Astrocyte of the spinal cord (primary cell): ENCODE data around the gene RPS8.
"Not testable (repeated sequence)": the region's sequence is repeated elsewhere in the genome, so short reads cannot be mapped to it uniquely, and the experiment has no call there.

Experiments
- DNase-seq: peaks from one replicate; pipeline ENCODE4 v3.0.0; 2011; ENCODE audit warnings: low read depth, low spot score
- H3K4me3 ChIP-seq: 2 replicates; pipeline ENCODE4 v1.5.1; 2011; ENCODE audit warnings: low read depth, mild to moderate bottlenecking, low read length, moderate library complexity
- CTCF ChIP-seq: IDR thresholded peaks from 2 replicates; pipeline ENCODE4 v1.5.1; 2012; ENCODE audit warnings: low read depth, mild to moderate bottlenecking, low read length, inconsistent platforms
- in situ Hi-C: cut with HindIII; loops from 2 replicates; pipeline ENCODE4 v1.10.0; 2017; ENCODE audit warnings: low sequenced_read_pairs

The RPS8 gene

GRCh38 chr1:44822131-44822701, 46.9 kb downstream of the RPS8 start:
- DNase-seq = no peak
- no peak overlapping the region for H3K4me3 ChIP-seq
- TF ChIP-seq CTCF = no peak
- in situ Hi-C loops = no loop called here

- DNase-seq = no peak
- TF ChIP-seq CTCF = no peak
- H3K4me3 ChIP-seq = no peak overlapping the region
- in situ Hi-C loops = no loop called here
These were observed 47.7 kb downstream of the RPS8 start for GRCh38 chr1:44822981-44823451.

GRCh38 chr1:44824392-44824791, 49.1 kb downstream of the RPS8 start:
- DNase-seq, in situ Hi-C loops, H3K4me3 ChIP-seq: not testable (repeated sequence)

GRCh38 chr1:44826375-44827196, 51.2 kb downstream of the RPS8 start:
- no peak for DNase-seq
- no peak overlapping the region for H3K4me3 ChIP-seq
- TF ChIP-seq CTCF = no peak
- in situ Hi-C loops = no loop called here

GRCh38 chr1:44827197-44828002, 52.1 kb downstream of the RPS8 start:
- no peak for DNase-seq
- no peak for TF ChIP-seq CTCF
- in situ Hi-C loops = no loop called here
- no peak overlapping the region for H3K4me3 ChIP-seq

GRCh38 chr1:44828003-44828651, 52.8 kb downstream of the RPS8 start:
- no peak for DNase-seq
- H3K4me3 ChIP-seq = no peak overlapping the region
- in situ Hi-C loops = no loop called here
- TF ChIP-seq CTCF = no peak
